GM19372 (cell line): Measurements from ENCODE around the gene ANKS6.

Experiments used
- ATAC-seq: cut with Tn5 transposase; IDR thresholded peaks from one replicate; pipeline ENCODE4 v1.9.1; 2021; ENCODE audit warnings: mild to moderate bottlenecking, low read depth, moderate library complexity; ENCODE audit not compliant: unreplicated experiment

Gene ANKS6

GRCh38 chr9:98793031-98793430 lies 3.3 kb downstream of the ANKS6 start:
- no peak for ATAC-seq

- no peak for ATAC-seq
Measured at GRCh38 chr9:98791608-98792490, 4.5 kb downstream of the ANKS6 start.

GRCh38 chr9:98790842-98791607 lies 5.3 kb downstream of the ANKS6 start:
- ATAC-seq, result no peak

- ATAC-seq, result no peak
Measured at GRCh38 chr9:98790134-98790841, 6.1 kb downstream of the ANKS6 start.

GRCh38 chr9:98789483-98790133 lies 6.7 kb downstream of the ANKS6 start:
- no peak for ATAC-seq

GRCh38 chr9:98787766-98788335 lies 8.5 kb downstream of the ANKS6 start:
- ATAC-seq, result no peak

GRCh38 chr9:98786750-98787510 lies 9.4 kb downstream of the ANKS6 start:
- no peak for ATAC-seq

GRCh38 chr9:98784831-98785806 lies 11.2 kb downstream of the ANKS6 start:
- no peak for ATAC-seq

- ATAC-seq, result no peak
Measured at GRCh38 chr9:98783518-98784226, 12.7 kb downstream of the ANKS6 start.

- no peak for ATAC-seq
Measured at GRCh38 chr9:98781588-98782383, 14.6 kb downstream of the ANKS6 start.

- ATAC-seq, result no peak
Measured at GRCh38 chr9:98780059-98780749, 16.2 kb downstream of the ANKS6 start.

- ATAC-seq, result no peak
Measured at GRCh38 chr9:98778711-98779530, 17.4 kb downstream of the ANKS6 start.

GRCh38 chr9:98778251-98778650 lies 18.1 kb downstream of the ANKS6 start:
- ATAC-seq, result no peak

- ATAC-seq, result no peak
Measured at GRCh38 chr9:98777618-98778017, 18.7 kb downstream of the ANKS6 start.

- no peak for ATAC-seq
Measured at GRCh38 chr9:98775831-98776441, 20.4 kb downstream of the ANKS6 start.
